HG02678 (cell line): Measurements from ENCODE around the gene CD79A.
A peak's percentile ranks its signal among the peaks of the same experiment; 100 is the strongest.
"Not testable (repeated sequence)": the region's sequence is repeated elsewhere in the genome, so short reads cannot be mapped to it uniquely, and the experiment has no call there.

Experiments
- ATAC-seq: cut with Tn5 transposase; IDR thresholded peaks from one replicate; pipeline ENCODE4 v1.9.1; 2021; ENCODE audit warnings: mild to moderate bottlenecking, moderate library complexity; ENCODE audit not compliant: unreplicated experiment

CD79A gene

DNA sequence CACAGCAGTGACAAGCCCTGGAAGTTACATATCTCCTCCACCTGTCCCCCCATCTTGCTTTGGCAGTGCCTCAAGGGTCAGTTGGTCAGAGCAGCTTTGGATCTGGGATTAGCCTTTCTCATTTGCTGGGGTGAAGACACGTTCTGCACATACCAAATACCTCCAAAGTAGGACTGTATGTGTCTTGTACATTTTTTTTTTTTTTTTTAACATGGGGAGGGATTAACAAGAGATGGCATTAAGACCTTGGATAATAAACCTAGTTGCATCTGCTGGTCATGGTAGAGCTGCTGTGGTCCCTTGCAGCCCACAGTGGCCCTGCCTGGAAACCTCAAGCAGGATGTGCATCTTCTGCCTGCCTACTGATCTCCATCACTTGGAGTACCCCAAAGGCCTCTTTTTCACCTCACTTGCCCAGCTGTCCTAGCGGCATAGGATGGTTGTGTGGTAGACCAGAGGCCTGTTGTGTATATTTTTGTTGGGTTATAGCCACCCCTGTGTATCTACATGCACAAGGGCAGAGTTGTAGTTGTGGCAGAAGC is 14.6 kb upstream of the CD79A start:
- no peak for ATAC-seq

DNA sequence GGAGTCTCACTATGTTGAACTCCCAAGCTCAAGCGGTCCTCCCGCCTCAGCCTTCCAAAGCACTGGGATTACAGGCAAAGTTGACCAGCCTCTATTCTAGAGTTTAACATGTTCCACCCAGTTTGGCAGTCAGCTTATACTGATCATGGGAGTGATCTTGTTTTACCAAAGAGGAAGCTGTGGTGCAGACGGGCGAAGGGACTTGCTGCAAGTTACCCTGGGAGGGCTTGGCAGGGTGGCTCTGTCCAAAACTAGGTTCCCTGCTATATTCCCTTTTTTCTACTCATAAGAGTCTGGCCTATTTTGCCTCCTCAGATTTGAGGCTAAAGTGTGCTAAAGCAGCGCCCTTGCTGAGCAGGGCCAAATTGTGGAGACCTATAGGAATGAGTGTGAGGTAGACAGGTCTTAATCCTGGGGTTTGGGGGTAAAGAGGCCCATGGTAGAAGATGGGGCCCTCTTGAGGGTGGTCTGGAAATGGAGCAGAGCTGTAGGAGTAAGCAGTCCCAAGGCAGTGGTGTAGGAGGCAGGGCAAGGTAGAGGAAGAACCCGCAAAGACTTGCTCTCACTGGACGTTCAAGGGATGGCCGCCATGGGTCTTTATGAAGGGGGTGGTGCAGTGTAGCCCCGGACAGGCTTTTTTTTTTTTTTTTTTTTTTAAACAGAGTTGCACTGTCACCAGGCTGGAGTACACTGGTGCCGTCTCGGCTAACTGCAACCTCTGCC is 13.7 kb upstream of the CD79A start:
- ATAC-seq, result no peak

DNA sequence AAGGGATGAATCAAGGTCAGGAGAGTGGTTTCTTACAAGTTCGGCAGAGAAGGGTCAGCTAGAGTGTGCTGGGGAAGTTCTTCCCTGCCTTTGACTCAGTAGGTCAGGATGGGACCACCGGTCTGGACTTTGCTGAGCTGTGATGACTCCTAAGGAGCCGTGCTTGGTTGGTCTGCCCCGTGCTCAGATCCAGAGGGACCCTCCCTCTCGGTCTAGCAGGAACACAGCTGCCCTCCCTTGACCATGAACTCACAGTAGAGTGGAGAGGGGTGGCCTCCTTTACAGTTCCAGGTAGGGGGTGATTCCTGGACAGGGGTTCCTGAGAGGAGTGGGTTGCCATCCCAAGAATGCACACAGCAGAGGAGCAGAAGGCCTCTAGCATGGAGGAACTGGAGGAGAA is 12.7 kb upstream of the CD79A start:
- ATAC-seq, result no peak

DNA sequence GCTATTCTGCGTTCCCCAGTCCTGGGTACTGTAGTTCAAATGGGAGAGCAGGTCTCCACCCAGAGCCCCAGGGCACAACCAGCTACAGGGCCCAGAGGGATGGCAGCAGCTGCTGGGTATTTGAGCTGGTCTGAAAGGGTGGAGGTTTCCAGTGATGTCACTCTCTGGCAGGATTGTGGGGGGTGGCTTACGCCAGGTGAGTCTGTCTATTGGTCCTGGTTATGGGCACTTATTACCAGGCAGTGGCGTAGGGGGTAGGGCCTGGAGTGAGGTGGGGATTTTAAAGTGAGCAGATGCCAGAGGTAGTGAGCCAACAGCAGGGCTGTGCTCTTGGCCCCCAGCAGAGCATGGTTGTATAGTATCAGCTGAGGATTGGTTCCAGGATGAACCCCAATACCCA is 10.8 kb upstream of the CD79A start:
- no peak for ATAC-seq

DNA sequence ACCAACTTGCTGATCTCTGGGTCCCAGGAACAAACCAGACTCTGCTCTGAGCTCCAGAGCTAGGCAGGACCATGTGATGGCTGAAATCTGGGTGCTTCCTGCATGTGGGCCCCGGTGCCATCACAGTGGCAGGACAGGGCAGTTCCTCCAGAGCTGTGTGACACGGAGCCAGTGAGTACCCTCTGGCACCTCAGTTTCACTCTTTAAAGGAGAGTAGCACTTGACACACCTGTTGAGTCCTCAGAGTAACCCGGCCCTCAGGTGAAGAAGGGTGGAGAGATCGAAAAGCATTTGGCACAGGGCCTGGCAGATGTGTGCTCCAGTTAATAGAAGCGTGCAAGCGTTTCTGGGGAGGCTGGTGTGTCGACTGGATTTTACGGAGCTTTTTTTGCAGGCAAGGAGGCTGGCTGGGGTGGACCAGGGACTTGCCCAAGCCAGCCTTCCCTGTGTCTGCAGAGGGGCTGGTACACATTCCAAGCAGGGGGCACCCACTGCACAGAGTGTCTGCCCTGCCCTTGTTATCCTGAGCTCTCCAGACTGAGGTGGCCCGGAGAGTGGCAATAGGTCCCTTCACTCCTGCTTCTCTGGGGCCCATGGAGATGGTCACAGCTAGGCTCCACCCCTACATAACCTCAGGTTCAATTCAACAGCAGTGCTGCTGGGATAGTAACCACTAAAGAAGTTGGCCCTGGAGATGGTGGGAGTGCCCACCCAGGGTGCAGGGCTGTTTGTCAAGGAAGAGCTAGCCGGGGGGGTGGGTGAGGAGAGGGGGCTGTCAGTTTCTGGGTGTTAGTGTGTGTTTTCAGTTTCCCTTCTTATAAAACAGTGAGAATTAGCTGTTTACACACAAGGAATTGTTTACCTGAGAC is 8.7 kb upstream of the CD79A start:
- ATAC-seq, result no peak

DNA sequence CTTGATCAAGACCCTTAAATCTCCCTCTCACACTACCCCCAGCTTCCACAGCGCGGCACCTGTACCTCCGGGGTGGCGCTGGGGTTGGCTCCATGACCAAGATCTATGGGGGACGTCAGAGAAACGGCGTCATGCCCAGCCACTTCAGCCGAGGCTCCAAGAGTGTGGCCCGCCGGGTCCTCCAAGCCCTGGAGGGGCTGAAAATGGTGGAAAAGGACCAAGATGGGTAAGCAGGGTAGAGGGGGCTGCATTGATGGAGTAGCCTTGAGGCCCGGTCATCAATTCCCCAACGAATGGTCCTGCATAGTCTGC is 8.1 kb upstream of the CD79A start:
- no peak for ATAC-seq

DNA sequence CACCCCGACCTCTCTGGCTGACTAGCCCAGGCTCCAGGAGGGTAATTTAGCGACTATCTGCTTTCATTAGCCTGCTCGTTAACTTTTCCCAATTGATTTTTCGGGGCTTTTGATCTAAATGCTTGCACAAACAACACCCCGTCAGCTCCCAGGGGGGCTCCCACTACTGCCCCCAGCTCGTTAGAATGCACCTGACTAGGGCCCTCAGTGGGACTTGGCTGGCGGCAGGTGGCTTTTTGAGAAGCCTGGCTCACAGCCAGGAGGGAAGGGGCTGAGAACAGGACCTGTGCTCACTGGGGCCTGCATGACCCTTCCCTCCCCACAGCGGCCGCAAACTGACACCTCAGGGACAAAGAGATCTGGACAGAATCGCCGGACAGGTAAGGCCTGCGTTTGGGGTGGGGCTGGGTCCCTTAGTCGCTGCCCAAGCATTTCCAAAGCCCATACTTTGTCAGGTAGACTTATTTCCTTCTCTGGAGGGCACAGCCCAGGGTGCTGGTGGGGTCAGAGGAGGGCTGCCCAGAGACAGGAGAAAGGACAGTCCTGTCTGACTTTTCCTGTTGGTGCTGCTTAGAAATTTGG is 7.6 kb upstream of the CD79A start:
- ATAC-seq, result no peak

DNA sequence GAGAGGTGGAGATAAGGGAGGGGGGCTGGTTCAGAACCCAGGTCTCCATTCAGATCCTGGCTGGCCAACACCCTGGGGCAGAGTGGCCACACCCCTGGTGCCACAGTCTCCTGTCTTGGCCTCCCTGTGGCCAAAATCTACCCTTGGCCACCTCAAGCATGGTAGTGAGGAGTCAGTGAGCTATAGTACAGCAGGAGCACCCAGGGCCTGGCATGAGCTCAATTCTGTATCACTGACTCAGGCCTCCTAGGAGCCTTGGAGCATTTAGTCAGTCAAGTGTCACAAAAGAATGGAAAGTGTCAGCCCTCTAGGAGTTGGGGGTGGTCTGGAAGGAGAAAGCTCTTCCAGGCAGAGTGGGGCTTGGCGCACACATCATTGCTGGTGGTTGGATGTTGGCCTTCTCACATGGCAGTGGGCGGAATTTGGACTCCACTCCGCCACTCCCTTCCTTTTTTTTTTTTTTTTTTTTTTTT is 6.6 kb upstream of the CD79A start:
- no peak for ATAC-seq

DNA sequence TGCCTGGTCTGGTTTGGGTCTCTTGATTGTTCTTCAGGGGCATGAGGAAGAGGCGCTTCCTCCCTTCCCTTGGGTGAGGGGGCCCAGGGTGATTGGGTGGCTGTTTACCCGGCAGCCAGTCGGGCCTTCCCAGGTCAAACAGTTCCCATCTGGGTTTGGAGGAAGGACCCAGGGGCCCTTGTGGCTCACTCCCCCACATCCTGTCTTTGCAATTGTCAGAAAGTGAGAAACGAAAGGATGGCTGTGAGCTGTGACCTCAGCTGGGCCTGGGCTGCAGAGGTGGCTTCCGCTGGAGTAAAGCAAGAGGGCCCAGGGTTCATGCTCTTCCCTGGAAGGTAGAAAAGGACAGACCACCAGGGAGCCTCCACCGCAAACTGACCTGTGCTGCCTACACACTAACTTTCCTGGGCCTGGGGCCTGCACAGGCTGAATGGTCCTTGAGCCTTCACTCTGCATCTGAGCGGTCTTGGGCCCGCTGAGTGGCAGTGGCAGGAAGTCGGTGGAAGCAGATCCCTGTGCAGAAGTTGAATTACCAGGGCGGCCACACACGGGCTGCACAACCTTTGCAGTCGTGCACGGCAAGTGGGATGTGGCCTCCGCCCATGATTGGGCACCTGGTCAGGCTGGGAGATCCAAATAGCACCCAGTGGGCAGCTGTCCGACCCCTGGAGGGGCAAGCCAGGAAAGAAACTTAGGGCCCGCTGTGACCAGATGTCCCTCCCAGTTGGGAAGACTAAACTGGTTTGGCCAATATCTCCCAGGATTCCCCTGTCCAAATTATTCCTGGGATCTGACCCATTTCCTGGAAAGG is 5.3 kb upstream of the CD79A start:
- peak; percentile 65 for ATAC-seq

DNA sequence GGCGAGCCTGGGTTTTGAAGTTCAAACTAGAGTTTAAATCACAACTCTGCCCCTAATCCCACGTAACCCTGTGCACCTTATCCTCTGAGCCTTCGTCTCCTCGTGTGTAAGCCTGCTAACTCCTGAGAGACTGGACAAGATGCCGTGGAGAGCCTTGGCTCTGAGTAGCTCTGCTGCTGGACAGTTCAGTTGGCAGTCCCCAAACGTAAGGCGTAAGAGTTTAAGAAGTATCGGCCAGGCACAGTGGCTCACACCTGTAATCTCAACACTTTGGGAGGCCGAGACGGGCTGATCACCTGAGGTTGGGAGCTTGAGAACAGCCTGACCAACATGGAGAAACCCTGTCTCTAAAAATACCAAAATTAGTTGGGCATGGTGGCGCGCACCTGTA is 4.7 kb upstream of the CD79A start:
- no peak for ATAC-seq

DNA sequence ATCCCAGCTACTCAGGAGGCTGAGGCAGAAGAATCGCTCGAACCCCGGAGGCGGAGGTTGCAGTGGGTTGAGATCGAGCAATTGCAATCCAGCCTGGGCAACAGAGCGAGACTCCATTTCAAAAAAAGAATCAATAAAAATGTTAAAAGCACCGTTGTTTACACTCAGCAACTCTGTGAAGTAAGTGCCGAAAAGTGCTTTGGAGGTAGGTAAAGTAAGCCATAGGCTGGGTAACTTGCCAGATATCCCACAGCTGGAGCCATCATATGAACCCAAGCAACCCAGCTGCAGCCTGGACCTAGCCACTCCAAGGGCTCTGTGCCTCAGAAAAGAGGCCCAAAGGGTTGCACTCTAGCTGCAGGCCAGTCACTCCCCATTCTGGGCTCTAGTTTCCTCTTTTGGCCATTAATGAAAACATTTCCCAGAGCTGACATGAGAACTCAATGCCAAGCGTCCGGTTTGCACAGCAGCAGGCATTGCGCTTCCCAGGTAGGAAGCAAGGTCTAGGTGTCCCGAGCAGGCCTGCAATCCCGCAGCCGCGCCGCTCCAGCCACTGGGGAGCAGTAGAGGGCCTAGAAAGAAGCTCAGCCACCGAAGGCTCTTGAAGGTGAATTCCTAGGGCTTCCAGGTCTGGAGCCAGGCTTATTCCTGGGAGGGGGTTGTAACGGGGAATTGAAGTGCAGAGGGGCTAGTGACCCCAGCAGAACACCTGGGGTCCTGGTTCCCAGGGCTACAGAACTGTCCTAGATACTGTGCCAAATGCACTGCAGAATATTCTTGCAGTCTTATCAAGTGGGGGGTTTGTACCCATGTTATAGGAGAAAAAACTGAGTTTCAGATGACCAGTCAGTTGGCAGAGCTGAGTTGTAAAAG is 4.1 kb upstream of the CD79A start:
- no peak for ATAC-seq

DNA sequence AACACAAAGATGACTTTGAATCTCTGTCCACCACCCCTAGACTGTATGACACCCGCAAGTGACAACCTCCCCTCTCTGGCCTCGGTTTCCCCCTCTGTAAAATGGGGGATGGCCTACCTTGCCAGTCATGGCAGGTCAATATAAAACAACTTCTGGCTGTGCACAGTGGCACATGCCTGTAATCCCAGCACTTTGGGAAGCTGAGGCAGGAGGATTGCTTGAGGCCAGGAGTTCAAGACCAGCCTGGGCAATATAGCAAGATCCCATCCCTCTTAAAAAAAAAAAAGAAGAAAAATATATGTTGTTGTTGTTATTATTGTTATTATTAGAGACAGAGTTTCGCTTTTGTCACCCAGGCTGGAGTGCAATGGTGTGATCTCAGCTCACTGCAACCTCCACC is 1.1 kb upstream of the CD79A start:
- ATAC-seq, result not testable (repeated sequence)

DNA sequence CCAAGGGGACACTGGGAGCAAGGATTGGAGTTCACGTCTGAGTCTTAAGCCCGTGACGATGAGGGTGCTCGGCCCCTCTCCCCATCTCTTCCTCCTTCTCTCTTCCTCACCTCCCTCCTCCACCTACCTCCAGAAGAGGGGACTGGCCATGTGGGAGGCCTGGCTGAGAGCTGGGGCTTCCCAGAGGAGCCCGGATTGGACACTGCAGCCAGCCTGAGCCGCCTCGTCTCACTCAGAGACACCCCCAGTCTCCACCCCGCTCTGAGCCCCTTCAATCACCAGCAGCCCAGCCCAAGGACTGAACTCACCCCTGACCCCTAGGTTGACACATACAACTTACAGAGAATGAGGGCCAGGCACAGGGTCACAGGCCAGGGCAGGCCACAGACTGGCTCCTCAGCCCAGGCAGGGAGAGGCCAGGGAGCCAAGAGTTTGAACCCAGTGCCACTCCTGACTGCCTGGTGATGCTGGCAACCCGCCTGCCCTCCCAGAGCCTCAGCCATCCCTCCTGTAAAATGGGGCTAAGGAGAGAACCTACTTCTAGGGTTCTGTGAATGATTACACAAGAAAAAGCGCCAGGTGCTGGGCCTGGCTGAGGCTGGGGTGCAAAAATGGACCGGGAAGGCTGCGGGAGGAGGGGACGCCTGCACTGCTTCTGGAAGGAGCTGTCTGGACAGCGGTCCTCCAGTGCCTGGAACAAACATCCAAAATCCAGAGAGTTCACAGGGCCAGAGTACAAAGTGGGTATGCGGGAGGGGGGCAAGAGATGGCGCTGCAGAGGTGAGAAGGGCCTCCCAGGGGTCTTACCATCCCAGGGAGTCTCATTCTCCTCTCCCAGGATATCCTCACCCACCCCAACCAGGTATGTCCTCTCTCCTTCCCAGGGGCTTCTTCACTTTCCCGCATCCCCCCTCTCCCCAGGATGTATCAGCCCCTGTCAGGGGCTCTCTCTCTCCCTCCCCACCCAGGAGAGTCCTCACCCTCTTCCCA is 1.1 kb downstream of the CD79A start:
- no peak for ATAC-seq

DNA sequence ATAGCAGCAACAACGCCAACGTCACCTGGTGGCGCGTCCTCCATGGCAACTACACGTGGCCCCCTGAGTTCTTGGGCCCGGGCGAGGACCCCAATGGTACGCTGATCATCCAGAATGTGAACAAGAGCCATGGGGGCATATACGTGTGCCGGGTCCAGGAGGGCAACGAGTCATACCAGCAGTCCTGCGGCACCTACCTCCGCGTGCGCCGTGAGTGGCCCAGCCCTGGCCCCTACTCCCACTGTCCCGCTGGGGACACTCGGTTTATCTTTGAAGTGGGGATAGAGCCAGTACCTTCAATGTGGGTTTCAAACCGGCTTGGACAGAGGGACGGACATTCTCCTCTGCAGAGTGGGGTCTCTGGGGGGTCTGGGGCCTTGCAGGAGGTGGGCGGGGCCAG is 2.0 kb downstream of the CD79A start:
- ATAC-seq, result no peak

DNA sequence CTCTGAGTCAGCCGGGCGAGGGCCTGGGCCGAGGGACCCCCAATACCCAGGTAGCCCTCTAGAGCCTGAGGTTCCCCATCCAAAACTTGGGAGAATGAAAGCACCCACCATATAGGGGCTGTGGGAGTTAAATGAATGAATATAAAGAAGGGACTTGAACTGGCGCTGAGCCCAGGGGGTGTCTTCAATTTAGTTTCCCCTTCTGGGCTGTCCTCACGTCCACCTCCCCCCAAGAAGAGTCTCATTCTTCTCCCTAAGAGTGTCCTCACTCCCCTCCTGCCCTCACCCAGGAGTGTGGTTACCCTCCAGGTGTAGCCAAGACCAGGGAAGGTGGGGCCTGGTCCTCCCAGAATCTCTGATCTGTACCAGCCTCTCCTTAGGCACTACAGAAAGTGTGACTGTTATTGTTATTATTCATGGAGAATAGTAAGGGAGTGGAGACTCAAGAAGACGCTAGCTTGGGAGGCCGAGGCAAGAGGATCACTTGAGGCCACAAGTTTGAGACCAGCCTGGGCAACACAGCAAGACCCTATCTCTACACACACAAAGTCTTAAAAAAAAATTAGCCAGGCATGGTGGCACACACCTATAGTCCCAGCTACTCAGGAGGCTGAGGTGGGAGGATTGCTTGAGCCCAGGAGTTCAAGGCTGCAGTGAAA is 2.7 kb downstream of the CD79A start:
- no peak for ATAC-seq

DNA sequence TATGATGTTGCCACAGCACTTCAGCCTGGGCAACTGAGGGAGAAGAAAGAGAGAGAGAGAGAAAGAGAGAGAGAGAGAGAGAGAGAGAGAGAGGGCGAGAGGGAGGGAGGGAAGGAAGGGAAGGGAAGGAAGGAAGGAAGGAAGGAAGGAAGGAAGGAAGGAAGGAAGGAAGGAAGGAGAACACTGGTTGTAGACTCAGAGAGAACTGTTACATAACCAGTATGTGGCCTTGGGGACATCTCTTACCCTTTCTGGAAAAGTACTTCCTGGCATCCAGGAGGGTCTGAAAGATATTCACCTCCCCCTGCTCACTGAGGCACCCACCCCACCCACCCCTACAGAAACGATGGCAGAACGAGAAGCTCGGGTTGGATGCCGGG is 3.2 kb downstream of the CD79A start:
- ATAC-seq, result no peak

DNA sequence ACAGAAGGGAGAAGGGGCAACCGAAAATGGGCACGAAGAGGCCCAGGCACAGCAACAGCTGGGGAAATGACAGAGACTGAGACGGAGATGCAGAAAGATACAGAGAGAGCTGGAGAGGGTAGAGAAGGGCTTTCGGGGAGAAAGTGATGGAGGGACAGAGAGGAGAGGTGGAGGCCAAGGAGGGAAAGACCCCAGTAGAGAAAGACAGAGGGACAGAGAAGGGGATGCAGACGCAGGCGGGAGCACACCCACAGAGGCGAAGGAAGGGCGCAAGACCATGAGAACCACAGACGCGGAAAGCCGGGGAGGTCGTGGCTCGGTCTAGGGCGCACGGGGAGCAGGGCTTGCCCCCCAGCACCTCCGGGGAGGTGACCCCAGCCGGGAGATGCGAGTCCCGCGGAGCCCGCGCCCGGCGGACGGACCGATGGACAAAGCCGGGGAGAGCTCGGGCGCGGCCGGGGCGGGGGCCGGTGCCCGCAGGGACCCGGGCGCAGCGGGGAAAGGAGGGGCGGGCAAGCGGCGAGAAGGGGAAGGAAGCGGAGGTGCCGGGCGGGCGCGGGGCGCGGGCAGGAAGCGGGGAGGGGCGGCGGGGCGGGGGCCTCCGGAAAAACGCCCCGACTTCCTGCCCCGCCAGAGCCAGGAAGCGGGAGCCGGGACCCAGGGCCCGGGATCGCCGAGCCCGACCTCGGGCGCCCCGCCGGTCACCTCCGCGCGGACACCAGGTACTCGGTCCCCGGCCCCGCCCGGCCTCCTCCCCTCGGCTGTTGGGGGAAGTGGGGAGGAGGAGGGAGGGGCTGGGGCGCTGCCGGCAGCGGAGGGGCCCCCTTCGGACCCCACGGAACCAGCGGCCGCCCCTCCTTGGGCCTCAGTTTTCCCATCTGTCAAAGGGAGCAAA is 5.7 kb downstream of the CD79A start, which contains the start of gene ARHGEF1:
Gene ARHGEF1 (plus strand): TSS at position 617 of the 895 bp plus-strand sequence. CDS start 4,899 bp downstream, outside the sequence.
- ATAC-seq, result no peak
